H9 (cell line): ENCODE data around the gene KLHL18. TPM values are rescaled to one million over a fixed set of nuclear protein-coding genes. Genes with fewer than 3 reads are reported as not detected.

Experiments used
- DNase-seq: peaks from one replicate; pipeline ENCODE4 v3.0.0-alpha.2; 2017
- H2AFZ ChIP-seq: one replicate; pipeline ENCODE4 v1.6.1; 2013; ENCODE audit warnings: mild to moderate bottlenecking, low read length, control low read depth, moderate library complexity
- H2AK5ac ChIP-seq: 2 replicates; pipeline ENCODE4 v1.6.1; 2013; ENCODE audit warnings: low read length, control low read depth, mixed read lengths; ENCODE audit not compliant: insufficient read length
- H2BK120ac ChIP-seq: one replicate; pipeline ENCODE4 v1.6.1; 2013; ENCODE audit warnings: low read depth, mild to moderate bottlenecking, low read length, control low read depth, inconsistent platforms; ENCODE audit not compliant: poor library complexity, severe bottlenecking
- H2BK12ac ChIP-seq: 2 replicates; pipeline ENCODE4 v1.6.1; 2013; ENCODE audit warnings: low read length, control low read depth, mixed read lengths, low read depth; ENCODE audit not compliant: insufficient read length
- H2BK15ac ChIP-seq: 2 replicates; pipeline ENCODE4 v1.6.1; 2013; ENCODE audit warnings: low read depth, low read length, control low read depth
- H2BK20ac ChIP-seq: one replicate; pipeline ENCODE4 v1.6.1; 2013; ENCODE audit warnings: low read depth, mild to moderate bottlenecking, low read length, control low read depth, inconsistent platforms; ENCODE audit not compliant: poor library complexity, severe bottlenecking
- H2BK5ac ChIP-seq: 2 replicates; pipeline ENCODE4 v1.6.1; 2013; ENCODE audit warnings: low read length, control low read depth, mixed read lengths; ENCODE audit not compliant: insufficient read length
- H3K14ac ChIP-seq: 2 replicates; pipeline ENCODE4 v1.6.1; 2013; ENCODE audit warnings: low read length, control low read depth; ENCODE audit not compliant: insufficient read depth
- H3K18ac ChIP-seq: 2 replicates; pipeline ENCODE4 v1.6.1; 2013; ENCODE audit warnings: low read depth, mild to moderate bottlenecking, mixed read lengths, low read length, control low read depth; ENCODE audit not compliant: insufficient read length
- H3K23ac ChIP-seq: 2 replicates; pipeline ENCODE4 v1.6.1; 2013; ENCODE audit warnings: low read length, control low read depth, mixed read lengths, low read depth; ENCODE audit not compliant: insufficient read length
- H3K23me2 ChIP-seq: 2 replicates; pipeline ENCODE4 v1.6.1; 2013; ENCODE audit warnings: low read depth, mild to moderate bottlenecking, mixed read lengths, low read length, control low read depth; ENCODE audit not compliant: insufficient read length, poor library complexity, severe bottlenecking
- H3K27ac ChIP-seq: 2 replicates; pipeline ENCODE4 v1.5.1; 2013; ENCODE audit warnings: low read length, control low read depth, mixed read lengths, low read depth; ENCODE audit not compliant: insufficient read length
- H3K27me3 ChIP-seq: 2 replicates; pipeline ENCODE4 v1.6.1; 2013; ENCODE audit warnings: low read length, control low read depth, inconsistent platforms; ENCODE audit not compliant: insufficient read depth
- H3K4ac ChIP-seq: 2 replicates; pipeline ENCODE4 v1.6.1; 2013; ENCODE audit warnings: low read depth, mild to moderate bottlenecking, control low read depth, inconsistent platforms, low read length, moderate library complexity
- H3K4me1 ChIP-seq: 2 replicates; pipeline ENCODE4 v1.6.1; 2013; ENCODE audit warnings: low read length, control low read depth, inconsistent platforms; ENCODE audit not compliant: insufficient read depth
- H3K4me2 ChIP-seq: 2 replicates; pipeline ENCODE4 v1.6.1; 2013; ENCODE audit warnings: low read length, control low read depth, mixed read lengths; ENCODE audit not compliant: insufficient read length, insufficient read depth
- H3K56ac ChIP-seq: 2 replicates; pipeline ENCODE4 v1.6.1; 2013; ENCODE audit warnings: low read depth, mild to moderate bottlenecking, mixed read lengths, low read length, control low read depth; ENCODE audit not compliant: insufficient read length
- H3K79me1 ChIP-seq: 2 replicates; pipeline ENCODE4 v1.6.1; 2013; ENCODE audit warnings: low read depth, mild to moderate bottlenecking, moderate library complexity, low read length, control low read depth, inconsistent platforms; ENCODE audit not compliant: insufficient read depth, poor library complexity, severe bottlenecking
- H3K79me2 ChIP-seq: 2 replicates; pipeline ENCODE4 v1.6.1; 2013; ENCODE audit warnings: low read length, control low read depth, inconsistent platforms; ENCODE audit not compliant: insufficient read depth
- H3K9ac ChIP-seq: 2 replicates; pipeline ENCODE4 v1.6.1; 2013; ENCODE audit warnings: low read length, control low read depth, mixed read lengths; ENCODE audit not compliant: insufficient read length; ENCODE audit errors: extremely low read depth
- H3K9me3 ChIP-seq: one replicate; pipeline ENCODE4 v1.6.1; 2013; ENCODE audit warnings: low read depth, low read length, inconsistent platforms; ENCODE audit not compliant: control insufficient read depth
- H3T11ph ChIP-seq: one replicate; pipeline ENCODE4 v1.6.1; 2013; ENCODE audit warnings: mild to moderate bottlenecking, low read length, control low read depth, inconsistent platforms
- H4K20me1 ChIP-seq: one replicate; pipeline ENCODE4 v1.6.1; 2013; ENCODE audit not compliant: control insufficient read depth, insufficient read length, insufficient read depth
- H4K5ac ChIP-seq: 2 replicates; pipeline ENCODE4 v1.6.1; 2013; ENCODE audit warnings: low read depth, mild to moderate bottlenecking, mixed read lengths, low read length, control low read depth; ENCODE audit not compliant: insufficient read length
- H4K8ac ChIP-seq: replicated peaks from 2 replicates; pipeline ENCODE4 v1.6.1; 2013; ENCODE audit warnings: low read length, control low read depth, mixed read lengths, low read depth; ENCODE audit not compliant: insufficient read length
- H4K91ac ChIP-seq: 2 replicates; pipeline ENCODE4 v1.6.1; 2013; ENCODE audit warnings: low read depth, mild to moderate bottlenecking, moderate library complexity, mixed read lengths, low read length, control low read depth; ENCODE audit not compliant: insufficient read length
- H3K27ac Mint-ChIP-seq, 3 experiments: 2 replicates in 2 of 3; 3 replicates in 1 of 3; pipeline ENCODE4 v1.8.0; 2020 to 2021; ENCODE audit warnings: mixed read lengths in 3 of 3, mild to moderate bottlenecking in 1 of 3, moderate library complexity in 1 of 3
- H3K27me3 Mint-ChIP-seq: 2 replicates; pipeline ENCODE4 v1.8.0; 2021; ENCODE audit warnings: low read depth, mild to moderate bottlenecking, moderate library complexity, mixed read lengths
- H3K36me3 Mint-ChIP-seq, 3 experiments: 2 replicates in 2 of 3; 3 replicates in 1 of 3; pipeline ENCODE4 v1.8.0; 2020 to 2021; ENCODE audit warnings: low read depth in 3 of 3, mixed read lengths in 3 of 3; ENCODE audit not compliant: insufficient read depth in 1 of 3
- H3K4me1 Mint-ChIP-seq, 2 experiments: 2 replicates each; pipeline ENCODE4 v1.8.0; 2020; ENCODE audit warnings: mixed read lengths in 2 of 2
- H3K4me3 Mint-ChIP-seq, 2 experiments: 2 replicates in 1 of 2; 3 replicates in 1 of 2; pipeline ENCODE4 v1.8.0; 2020 to 2021; ENCODE audit warnings: mild to moderate bottlenecking in 2 of 2, mixed read lengths in 2 of 2, moderate library complexity in 1 of 2
- H3K9me3 Mint-ChIP-seq, 2 experiments: 2 replicates in 1 of 2; 3 replicates in 1 of 2; pipeline ENCODE4 v1.8.0; 2020; ENCODE audit warnings: mild to moderate bottlenecking in 2 of 2, mixed read lengths in 2 of 2, moderate library complexity in 1 of 2
- WGBS: extraction: QIAGEN DNeasy Blood & Tissue Kit; methylation state at CpG from one replicate; pipeline ENCODE4 v1.1.7; 2013; ENCODE audit warnings: missing lambda C conversion rate, low lambda C conversion rate, mixed read lengths; ENCODE audit not compliant: insufficient read length; ENCODE audit errors: extremely low coverage; 5-methylcytosine and 5-hydroxymethylcytosine counted together
- total RNA-seq: library from RNA; stranded (reverse); gene quantifications from 2 replicates; pipeline ENCODE4 v1.2.1, GENCODE V29; 2021
- TF ChIP-seq, protein P1 (sequence below): fragments of 200-600 bp; sonication (generic); conservative IDR thresholded peaks from 3 replicates; pipeline ENCODE4 v1.8.0; 2021; ENCODE audit warnings: antibody characterized with exemption, mild to moderate bottlenecking

Gene KLHL18
- total RNA-seq, 1 experiment from 2014 or later, result 55.3 TPM

DNA sequence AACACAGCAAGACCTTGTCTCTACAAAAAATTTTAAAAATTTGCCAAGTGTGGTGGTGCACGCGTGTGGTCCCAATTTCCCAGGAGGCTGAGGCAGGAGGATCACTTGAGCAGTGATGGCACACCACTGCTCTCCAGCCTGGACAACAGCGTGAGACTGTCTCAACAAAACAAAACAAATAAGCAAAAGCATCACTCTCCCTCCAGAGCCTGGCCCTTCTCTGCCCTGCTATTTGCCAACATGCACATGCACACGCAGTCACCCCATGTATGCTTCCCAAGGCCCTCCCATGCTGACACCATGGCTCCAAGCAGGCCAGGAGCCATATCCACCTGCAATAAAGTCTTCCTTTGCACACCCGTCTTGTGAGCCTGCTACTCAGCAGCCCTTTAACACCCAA, 2.2 kb upstream of the KLHL18 start:
- Histone ChIP-seq H4K5ac (no peak overlapping the region), H2AK5ac (no peak overlapping the region), H4K20me1 (no peaks in the 10 kb centered on the region), H4K8ac (no peak overlapping the region), H3K9me3 (no peaks in the 10 kb centered on the region), H3K18ac (no peak overlapping the region), H3K79me1 (no peaks in the 10 kb centered on the region), H3T11ph (no peak overlapping the region), H3K4me1 (no peaks in the 10 kb centered on the region), H3K27me3 (no peaks in the 10 kb centered on the region), H2BK15ac (no peak overlapping the region), H3K23me2 (peaks cover 20% of the 10 kb centered on the region), H2BK5ac (no peak overlapping the region), H2BK12ac (no peak overlapping the region), H3K56ac (no peak overlapping the region), H2AFZ (no peak overlapping the region), H3K4me2 (no peak overlapping the region), H2BK120ac (no peak overlapping the region), H4K91ac (no peak overlapping the region), H2BK20ac (no peak overlapping the region), H3K14ac (no peak overlapping the region), H3K79me2 (peaks cover 2% of the 10 kb centered on the region; the same call in 1 of the 2 replicates), H3K9ac (no peak overlapping the region), H3K23ac (no peak overlapping the region), H3K27ac (no peak overlapping the region), H3K4ac (no peak overlapping the region)
- no peak for DNase-seq
- Mint-ChIP-seq H3K27me3 (no peaks in the 10 kb centered on the region), H3K36me3 (peaks cover 0 to 4% (median 1%) of the 10 kb centered on the region in 3 experiments; a peak in 4 of 7 replicates), H3K4me3 (no peak overlapping the region), H3K9me3 (peaks cover 0 to 2% of the 10 kb centered on the region in 2 experiments; a peak in 1 of 5 replicates), H3K27ac (no peak overlapping the region), H3K4me1 (peaks cover 13 to 14% of the 10 kb centered on the region in 2 experiments; a peak in 3 of 4 replicates)
- no CpG with 5 or more reads among the region's 5 CpGs for WGBS
- TF ChIP-seq, protein P1, sequence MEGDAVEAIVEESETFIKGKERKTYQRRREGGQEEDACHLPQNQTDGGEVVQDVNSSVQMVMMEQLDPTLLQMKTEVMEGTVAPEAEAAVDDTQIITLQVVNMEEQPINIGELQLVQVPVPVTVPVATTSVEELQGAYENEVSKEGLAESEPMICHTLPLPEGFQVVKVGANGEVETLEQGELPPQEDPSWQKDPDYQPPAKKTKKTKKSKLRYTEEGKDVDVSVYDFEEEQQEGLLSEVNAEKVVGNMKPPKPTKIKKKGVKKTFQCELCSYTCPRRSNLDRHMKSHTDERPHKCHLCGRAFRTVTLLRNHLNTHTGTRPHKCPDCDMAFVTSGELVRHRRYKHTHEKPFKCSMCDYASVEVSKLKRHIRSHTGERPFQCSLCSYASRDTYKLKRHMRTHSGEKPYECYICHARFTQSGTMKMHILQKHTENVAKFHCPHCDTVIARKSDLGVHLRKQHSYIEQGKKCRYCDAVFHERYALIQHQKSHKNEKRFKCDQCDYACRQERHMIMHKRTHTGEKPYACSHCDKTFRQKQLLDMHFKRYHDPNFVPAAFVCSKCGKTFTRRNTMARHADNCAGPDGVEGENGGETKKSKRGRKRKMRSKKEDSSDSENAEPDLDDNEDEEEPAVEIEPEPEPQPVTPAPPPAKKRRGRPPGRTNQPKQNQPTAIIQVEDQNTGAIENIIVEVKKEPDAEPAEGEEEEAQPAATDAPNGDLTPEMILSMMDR, result no peak
